ENCODE data around the gene ENHO. TPM values are rescaled to one million over a fixed set of nuclear protein-coding genes. Genes with fewer than 3 reads are reported as not detected.

ENHO gene
- total and polyA plus RNA-seq, 11 donors = 0.26 to 1.2 (median 0.45) TPM; not detected in 2

- 9 to 11% (median 10%) methylated on average over 13 of the region's 13 CpGs for WGBS, 4 donors
- peak; percentile 67 to 85 (median 72) for DNase-seq
- H3K4me1 ChIP-seq = peaks cover 0 to 5% (median 0%) of the 10 kb centered on the region in 12 donors
- peak; percentile 75 to 91 (median 82) for TF ChIP-seq CTCF (IDR thresholded peaks at IDR 0.05)
- no peak for TF ChIP-seq POLR2A (IDR thresholded peaks at IDR 0.05)
- no peaks in the 10 kb centered on the region for H3K9me3 ChIP-seq
- H3K4me3 ChIP-seq = no peak overlapping the region
- peaks cover 0 to 4% (median 0%) of the 10 kb centered on the region in 9 donors for H3K27me3 ChIP-seq
- intact Hi-C loops (cut with DNase I) = loop anchor here (1.0 to 5.0 kb wide), 13 partner anchors 43 to 216 kb away; no protein-coding TSS in a partner anchor
- H3K36me3 ChIP-seq = no peaks in the 10 kb centered on the region
- ATAC-seq = peak; percentile 78 to 95 (median 90)
- H3K27ac ChIP-seq = no peak overlapping the region
These were observed 25.3 kb upstream of the ENHO start for GRCh38 chr9:34547960-34548611.

- H3K27me3 ChIP-seq = peaks cover 0 to 4% (median 0%) of the 10 kb centered on the region in 9 donors
- H3K4me3 ChIP-seq = no peak overlapping the region
- intact Hi-C loops (cut with DNase I) = loop anchor here in 8 of 10 donors (2.0 to 5.0 kb wide), 9 partner anchors 45 to 215 kb away; no protein-coding TSS in a partner anchor
- TF ChIP-seq POLR2A (IDR thresholded peaks at IDR 0.05) (no peak), CTCF (IDR thresholded peaks at IDR 0.05) (peak; percentile 52 to 75 (median 60))
- H3K36me3 ChIP-seq = no peaks in the 10 kb centered on the region
- peak; percentile 21 to 70 (median 58) for ATAC-seq
- DNase-seq = peak in 4 of 5 donors; percentile 48 to 61 (median 52)
- peaks cover 0 to 5% (median 0%) of the 10 kb centered on the region in 12 donors for H3K4me1 ChIP-seq
- 57 to 62% (median 62%) methylated on average over 16 of the region's 16 CpGs for WGBS, 4 donors
- H3K27ac ChIP-seq = no peak overlapping the region
- H3K9me3 ChIP-seq = no peaks in the 10 kb centered on the region
These were observed 24.3 kb upstream of the ENHO start for GRCh38 chr9:34546834-34547827.

GRCh38 chr9:34546102-34546833 is 23.5 kb upstream of the ENHO start:
- 76 to 87% (median 82%) methylated on average over 7 of the region's 7 CpGs for WGBS, 4 donors
- DNase-seq (no peak), ATAC-seq (no peak)
- Histone ChIP-seq H3K9me3 (no peaks in the 10 kb centered on the region), H3K27me3 (peaks cover 0 to 4% (median 0%) of the 10 kb centered on the region in 9 donors), H3K4me1 (peaks cover 0 to 5% (median 0%) of the 10 kb centered on the region in 12 donors), H3K36me3 (no peaks in the 10 kb centered on the region), H3K4me3 (no peak overlapping the region), H3K27ac (no peak overlapping the region)
- intact Hi-C loops (cut with DNase I) = loop anchor here in 8 of 10 donors (2.0 to 5.0 kb wide), 9 partner anchors 44 to 214 kb away; no protein-coding TSS in a partner anchor
- TF ChIP-seq CTCF (IDR thresholded peaks at IDR 0.05) = no peak
- TF ChIP-seq POLR2A (IDR thresholded peaks at IDR 0.05) = no peak
